Common myeloid progenitor, CD34-positive (primary cell): ENCODE data around the gene ZNF132.

Experiments
- CTCF ChIA-PET: fragments of 350-600 bp; sonication (Branson Sonifier 250); formaldehyde crosslinking; loops from one replicate; lab custom pipeline; 2021; ENCODE audit warnings: antibody characterized with exemption; lab: Charles Lee
- POLR2A ChIA-PET: fragments of 350-600 bp; sonication (Branson Sonifier 250); formaldehyde crosslinking; loops from one replicate; lab custom pipeline; 2021; ENCODE audit warnings: antibody characterized with exemption; lab: Charles Lee
- DNase-seq, 3 donors: peaks; one replicate each; pipeline versions ENCODE4 v3.0.0 to v3.0.0-alpha.2; 2013
- H3K27ac ChIP-seq, 2 experiments: 1 replicate in 1 of 2; 2 replicates in 1 of 2; pipeline ENCODE4 v1.7.0; 2013; ENCODE audit warnings: inconsistent platforms in 2 of 2, low read length in 2 of 2, mild to moderate bottlenecking in 2 of 2, low read depth in 1 of 2, moderate library complexity in 1 of 2; ENCODE audit not compliant: severe bottlenecking in 2 of 2, insufficient read depth in 1 of 2, poor library complexity in 1 of 2
- H3K27me3 ChIP-seq, 5 experiments: replicated peaks in 2 of 5; 1 replicate in 3 of 5; 2 replicates in 2 of 5; pipeline versions ENCODE4 v1.6.1 to v1.7.0; 2013; ENCODE audit warnings: low read length in 4 of 5, mild to moderate bottlenecking in 2 of 5, moderate library complexity in 2 of 5, inconsistent platforms in 1 of 5; ENCODE audit not compliant: insufficient read depth in 5 of 5, control insufficient read depth in 4 of 5
- H3K36me3 ChIP-seq, 4 experiments: 1 replicate in 2 of 4; 2 replicates in 2 of 4; pipeline versions ENCODE4 v1.6.1 to v1.7.0; 2013; ENCODE audit warnings: low read length in 3 of 4, control low read depth in 1 of 4, mild to moderate bottlenecking in 1 of 4; ENCODE audit not compliant: control insufficient read depth in 4 of 4, insufficient read depth in 4 of 4
- H3K4me1 ChIP-seq, 4 experiments: 1 replicate in 3 of 4; 2 replicates in 1 of 4; pipeline versions ENCODE4 v1.6.1 to v1.7.1; 2013; ENCODE audit warnings: low read length in 3 of 4, mild to moderate bottlenecking in 3 of 4, control low read depth in 1 of 4, inconsistent platforms in 1 of 4, moderate library complexity in 1 of 4; ENCODE audit not compliant: control insufficient read depth in 4 of 4, insufficient read depth in 4 of 4; ENCODE audit errors: control extremely low read depth in 1 of 4
- H3K4me3 ChIP-seq, 7 experiments: 1 replicate in 4 of 7; 2 replicates in 3 of 7; pipeline versions ENCODE4 v1.5.1 to v1.7.0; 2013; ENCODE audit warnings: mild to moderate bottlenecking in 7 of 7, low read length in 6 of 7, moderate library complexity in 6 of 7, inconsistent platforms in 2 of 7, low read depth in 2 of 7, control low read depth in 1 of 7; ENCODE audit not compliant: insufficient read depth in 4 of 7, control insufficient read depth in 1 of 7; ENCODE audit errors: extremely low read depth in 1 of 7
- H3K9me3 ChIP-seq, 5 experiments: 1 replicate in 4 of 5; 2 replicates in 1 of 5; pipeline versions ENCODE4 v1.6.1 to v1.7.1; 2013; ENCODE audit warnings: low read length in 4 of 5, mild to moderate bottlenecking in 2 of 5, inconsistent platforms in 1 of 5, low read depth in 1 of 5, moderate library complexity in 1 of 5; ENCODE audit not compliant: control insufficient read depth in 4 of 5, insufficient read depth in 2 of 5; ENCODE audit errors: control extremely low read depth in 1 of 5
- WGBS: methylation state at CpG from one replicate; pipeline ENCODE4 v1.1.5; 2013; ENCODE audit not compliant: insufficient coverage; 5-methylcytosine and 5-hydroxymethylcytosine counted together

Gene ZNF132

GRCh38 chr19:58382997-58383603 lies 56.9 kb downstream of the ZNF132 start:
- H3K27ac ChIP-seq: no peak overlapping the region
- no peaks in the 10 kb centered on the region for H3K27me3 ChIP-seq
- ChIA-PET CTCF (interaction anchor here (0.8 kb wide), 1 partner anchor 23 kb away, joined by 3 read pairs; no protein-coding TSS in a partner anchor), POLR2A (no interaction called here)
- peaks cover 1 to 51% (median 47%) of the 10 kb centered on the region in 4 experiments for H3K4me1 ChIP-seq
- no peak for DNase-seq
- peaks cover 0 to 2% (median 0%) of the 10 kb centered on the region in 4 experiments for H3K36me3 ChIP-seq
- H3K9me3 ChIP-seq: no peaks in the 10 kb centered on the region
- no peak overlapping the region for H3K4me3 ChIP-seq
- 100% methylated on average over 6 of the region's 6 CpGs for WGBS
